HCT116 (cell line): ENCODE results near the gene PDE1C. TPM values are rescaled to one million over a fixed set of nuclear protein-coding genes. Genes with fewer than 3 reads are reported as not detected.

Experiments used
- ATAC-seq: fragments of 200-7000 bp; cut with Tn5 transposase; 2 replicates; pipeline ENCODE4 v1.9.1; 2020; ENCODE audit warnings: mild to moderate bottlenecking, moderate library complexity
- BruUV-seq: library from RNA; stranded (reverse); fragments of 400-500 nt; replicated peaks from 2 replicates; lab custom pipeline; 2021; lab: Mats Ljungman, UMichigan
- CTCF ChIA-PET: fragments of 300-600 bp; sonication (Branson Sonifier 250); formaldehyde crosslinking; loops from one replicate; lab custom pipeline; 2021; ENCODE audit warnings: antibody characterized with exemption; lab: Charles Lee
- POLR2A ChIA-PET: fragments of 300-600, 350-600 bp; sonication (Branson Sonifier 250); formaldehyde crosslinking; loops from one replicate; lab custom pipeline; 2021; ENCODE audit warnings: antibody characterized with exemption; lab: Charles Lee
- RAD21 ChIA-PET, 2 experiments: fragments of 300-600 bp; sonication (Branson Sonifier 250); formaldehyde crosslinking; loops; one replicate each; lab custom pipeline; 2023; ENCODE audit warnings: low total read pairs in 2 of 2; ENCODE audit not compliant: uncharacterized antibody in 2 of 2, unreplicated experiment in 2 of 2, low non-redundant PET in 1 of 2; lab: Charles Lee
- DNase-seq: peaks from one replicate; pipeline ENCODE4 v3.0.0-alpha.2; 2010; ENCODE audit warnings: low read depth, low spot score
- H2AFZ ChIP-seq: fragments of 200-600 bp; shearing (Covaris generic), sonication (generic); 2 replicates; pipeline ENCODE4 v1.6.1; 2017; ENCODE audit warnings: low read depth, mixed run types, mixed read lengths, antibody characterized with exemption, low read length; ENCODE audit not compliant: poor library complexity, severe bottlenecking
- H3K27ac ChIP-seq: 2 replicates; pipeline ENCODE4 v1.5.1; 2012; ENCODE audit warnings: low read depth, low read length
- H3K27me3 ChIP-seq: fragments of 200-600 bp; sonication (generic); 2 replicates; pipeline ENCODE4 v1.6.1; 2016; ENCODE audit warnings: mixed run types, low read length, mixed read lengths; ENCODE audit not compliant: insufficient read depth
- H3K36me3 ChIP-seq, 2 experiments: fragments of 200-500 bp in 1 of 2; fragments of 200-600 bp in 1 of 2; sonication (Bioruptor generic) in 1 of 2; sonication (generic) in 1 of 2; 2 replicates each; pipeline versions ENCODE4 v1.5.1 to v1.6.1; 2014 to 2016; ENCODE audit warnings: low read length in 2 of 2, inconsistent platforms in 1 of 2, mixed read lengths in 1 of 2, mixed run types in 1 of 2; ENCODE audit not compliant: insufficient read depth in 2 of 2, control insufficient read depth in 1 of 2
- H3K4me1 ChIP-seq, 2 experiments: fragments of 200-600 bp in 1 of 2; sonication (generic) in 1 of 2; 2 replicates each; pipeline versions ENCODE4 v1.5.1 to v1.6.1; 2012 to 2017; ENCODE audit warnings: low read length in 2 of 2, inconsistent platforms in 1 of 2, mild to moderate bottlenecking in 1 of 2, mixed read lengths in 1 of 2, mixed run types in 1 of 2, moderate library complexity in 1 of 2; ENCODE audit not compliant: insufficient read depth in 2 of 2, control insufficient read depth in 1 of 2
- H3K4me2 ChIP-seq: fragments of 200-600 bp; sonication (generic); 2 replicates; pipeline ENCODE4 v1.6.1; 2017; ENCODE audit warnings: mixed run types, low read length, mixed read lengths
- H3K4me3 ChIP-seq, 2 experiments: fragments of 200-600 bp in 1 of 2; sonication (generic) in 1 of 2; replicated peaks in 1 of 2; 2 replicates each; pipeline ENCODE4 v1.5.1; 2011 to 2016; ENCODE audit warnings: low read length in 2 of 2, control low read depth in 1 of 2, low read depth in 1 of 2, mild to moderate bottlenecking in 1 of 2, mixed read lengths in 1 of 2, mixed run types in 1 of 2
- H3K79me2 ChIP-seq: fragments of 200-600 bp; sonication (generic); 2 replicates; pipeline ENCODE4 v1.6.1; 2017; ENCODE audit warnings: mild to moderate bottlenecking, mixed run types, low read length, moderate library complexity, mixed read lengths; ENCODE audit not compliant: insufficient read depth
- H3K9ac ChIP-seq: fragments of 200-600 bp; sonication (generic); 2 replicates; pipeline ENCODE4 v1.6.1; 2016; ENCODE audit warnings: low read length, mixed read lengths
- H3K9me2 ChIP-seq: fragments of 200-600 bp; sonication (generic), shearing (Covaris generic); 2 replicates; pipeline ENCODE4 v1.6.1; 2017; ENCODE audit warnings: mixed run types, mild to moderate bottlenecking, moderate library complexity; ENCODE audit not compliant: insufficient read depth
- H3K9me3 ChIP-seq, 2 experiments: fragments of 200-500 bp in 1 of 2; fragments of 200-600 bp in 1 of 2; sonication (Bioruptor generic) in 1 of 2; sonication (generic) in 1 of 2; 2 replicates each; pipeline ENCODE4 v1.6.1; 2014 to 2017; ENCODE audit warnings: low read length in 2 of 2, mixed read lengths in 2 of 2, inconsistent platforms in 1 of 2, low read depth in 1 of 2, mild to moderate bottlenecking in 1 of 2, mixed run types in 1 of 2, moderate library complexity in 1 of 2; ENCODE audit not compliant: control insufficient read depth in 1 of 2, insufficient read depth in 1 of 2
- H4K20me1 ChIP-seq: fragments of 200-600 bp; sonication (generic), shearing (Covaris generic); 2 replicates; pipeline ENCODE4 v1.6.1; 2017; ENCODE audit warnings: mixed run types, mild to moderate bottlenecking, moderate library complexity; ENCODE audit not compliant: insufficient read depth
- CBX3 ChIP-seq: IDR thresholded peaks from 2 replicates; pipeline ENCODE4 v1.6.1; 2012; ENCODE audit warnings: low read depth
- CEBPB ChIP-seq: IDR thresholded peaks from 2 replicates; pipeline ENCODE4 v1.6.1; 2012; ENCODE audit warnings: low read depth
- EGR1 ChIP-seq: IDR thresholded peaks from 2 replicates; pipeline ENCODE4 v1.6.1; 2012; ENCODE audit warnings: low read depth
- ELF1 ChIP-seq: IDR thresholded peaks from 2 replicates; pipeline ENCODE4 v1.6.1; 2012; ENCODE audit warnings: low read depth, borderline replicate concordance
- EZH2phosphoT487 ChIP-seq: fragments of 200-600 bp; IDR thresholded peaks from 2 replicates; pipeline ENCODE4 v1.6.1; 2018; ENCODE audit warnings: antibody characterized with exemption, borderline replicate concordance
- FOSL1 ChIP-seq: IDR thresholded peaks from 2 replicates; pipeline ENCODE4 v1.6.1; 2012; ENCODE audit warnings: low read depth
- POLR2A ChIP-seq: IDR thresholded peaks from 2 replicates; pipeline ENCODE4 v1.7.0; 2011; ENCODE audit warnings: borderline replicate concordance; ENCODE audit not compliant: insufficient read depth, insufficient read length; ENCODE audit errors: extremely low read depth
- SIN3A ChIP-seq: IDR thresholded peaks from 2 replicates; pipeline ENCODE4 v1.6.1; 2012; ENCODE audit warnings: low read depth
- SP1 ChIP-seq: IDR thresholded peaks from 2 replicates; pipeline ENCODE4 v1.6.1; 2012; ENCODE audit warnings: low read depth
- SRF ChIP-seq: IDR thresholded peaks from 2 replicates; pipeline ENCODE4 v1.6.1; 2012; ENCODE audit warnings: low read depth
- YY1 ChIP-seq: IDR thresholded peaks from 2 replicates; pipeline ENCODE4 v1.6.1; 2011; ENCODE audit warnings: low read length, low read depth, moderate library complexity, mild to moderate bottlenecking; ENCODE audit not compliant: insufficient replicate concordance; ENCODE audit errors: extremely low read depth
- ZFX ChIP-seq: fragments of 450-650 bp; IDR thresholded peaks from 2 replicates; pipeline ENCODE4 v1.6.1; 2017
- ZNF274 ChIP-seq: fragments of 200-500 bp; sonication (Bioruptor generic); IDR thresholded peaks from 2 replicates; pipeline ENCODE4 v1.6.1; 2014; ENCODE audit warnings: mild to moderate bottlenecking, low read depth, low read length, inconsistent platforms
- intact Hi-C: fragments of 100-400 bp; cut with micrococcal nuclease; formaldehyde crosslinking; loops from 2 replicates; pipeline ENCODE4 v1.10.0; 2022
- total RNA-seq: library from RNA; stranded (reverse); gene quantifications from one replicate; pipeline ENCODE4 v1.2.1, GENCODE V29; 2021; ENCODE audit not compliant: unreplicated experiment
- TF ChIP-seq, protein P1 (sequence below): IDR thresholded peaks from 2 replicates; pipeline ENCODE4 v1.6.1; 2012
- TF ChIP-seq, protein P2 (sequence below): IDR thresholded peaks from 2 replicates; pipeline ENCODE4 v1.6.1; 2011; ENCODE audit warnings: mild to moderate bottlenecking, low read length, moderate library complexity; ENCODE audit not compliant: insufficient replicate concordance; ENCODE audit errors: extremely low read depth
- TF ChIP-seq, protein P3 (sequence below), 3 experiments: fragments of 200-600 bp in 1 of 3; sonication (generic) in 1 of 3; IDR thresholded peaks in 2 of 3; conservative IDR thresholded peaks in 1 of 3; 2 replicates each; pipeline ENCODE4 v1.5.1; 2012 to 2017; ENCODE audit warnings: low read depth in 2 of 3, low read length in 2 of 3, antibody characterized with exemption in 1 of 3, borderline replicate concordance in 1 of 3, control low read depth in 1 of 3, mild to moderate bottlenecking in 1 of 3, mixed read lengths in 1 of 3, mixed run types in 1 of 3, moderate library complexity in 1 of 3; ENCODE audit not compliant: insufficient read depth in 1 of 3
- TF ChIP-seq, protein P4 (sequence below): IDR thresholded peaks from 2 replicates; pipeline ENCODE4 v1.6.1; 2012

The PDE1C gene
- total RNA-seq, 1 experiment from 2014 or later, result 0.17 TPM

DNA sequence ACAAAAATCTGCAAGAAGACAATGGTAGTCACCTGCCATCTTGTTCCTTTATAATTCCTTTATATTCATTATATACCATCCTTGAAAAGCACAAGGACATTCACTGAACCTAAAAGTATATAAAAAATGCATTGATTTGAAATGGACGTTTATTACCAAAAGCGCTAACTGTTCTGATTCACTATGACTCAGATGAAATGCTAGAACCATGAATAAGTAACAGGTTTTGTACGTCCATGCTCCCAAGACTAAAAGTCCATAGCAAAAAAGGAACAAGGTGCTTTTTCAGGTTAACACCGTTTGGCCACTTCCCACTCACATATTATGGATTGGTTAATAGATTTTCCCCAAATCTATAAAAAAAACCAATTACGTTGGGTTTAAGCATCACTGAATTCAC lies 273.8 kb downstream of the PDE1C start:
- no peaks in the 10 kb centered on the region for H3K79me2 ChIP-seq
- BruUV-seq, result no TSS peak
- RAD21 ChIA-PET, result no interaction called here
- no peaks in the 10 kb centered on the region for H3K9me2 ChIP-seq
- no peak overlapping the region for H3K4me2 ChIP-seq
- no peaks in the 10 kb centered on the region for H3K9me3 ChIP-seq
- ATAC-seq (no peak), DNase-seq (no peak)
- POLR2A ChIA-PET, result no interaction called here
- H2AFZ ChIP-seq, result no peak overlapping the region
- TF ChIP-seq, protein P1, sequence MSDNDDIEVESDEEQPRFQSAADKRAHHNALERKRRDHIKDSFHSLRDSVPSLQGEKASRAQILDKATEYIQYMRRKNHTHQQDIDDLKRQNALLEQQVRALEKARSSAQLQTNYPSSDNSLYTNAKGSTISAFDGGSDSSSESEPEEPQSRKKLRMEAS, result no peak
- TF ChIP-seq ZNF274, result no peak
- TF ChIP-seq EZH2phosphoT487, result no peak
- TF ChIP-seq ZFX, result no peak
- no peak for TF ChIP-seq ELF1
- TF ChIP-seq, protein P2, sequence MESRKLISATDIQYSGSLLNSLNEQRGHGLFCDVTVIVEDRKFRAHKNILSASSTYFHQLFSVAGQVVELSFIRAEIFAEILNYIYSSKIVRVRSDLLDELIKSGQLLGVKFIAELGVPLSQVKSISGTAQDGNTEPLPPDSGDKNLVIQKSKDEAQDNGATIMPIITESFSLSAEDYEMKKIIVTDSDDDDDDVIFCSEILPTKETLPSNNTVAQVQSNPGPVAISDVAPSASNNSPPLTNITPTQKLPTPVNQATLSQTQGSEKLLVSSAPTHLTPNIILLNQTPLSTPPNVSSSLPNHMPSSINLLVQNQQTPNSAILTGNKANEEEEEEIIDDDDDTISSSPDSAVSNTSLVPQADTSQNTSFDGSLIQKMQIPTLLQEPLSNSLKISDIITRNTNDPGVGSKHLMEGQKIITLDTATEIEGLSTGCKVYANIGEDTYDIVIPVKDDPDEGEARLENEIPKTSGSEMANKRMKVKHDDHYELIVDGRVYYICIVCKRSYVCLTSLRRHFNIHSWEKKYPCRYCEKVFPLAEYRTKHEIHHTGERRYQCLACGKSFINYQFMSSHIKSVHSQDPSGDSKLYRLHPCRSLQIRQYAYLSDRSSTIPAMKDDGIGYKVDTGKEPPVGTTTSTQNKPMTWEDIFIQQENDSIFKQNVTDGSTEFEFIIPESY, result no peak
- no peak overlapping the region for H3K27ac ChIP-seq
- intact Hi-C loops, result no loop called here
- no peak overlapping the region for H3K9ac ChIP-seq
- H3K36me3 ChIP-seq, result no peaks in the 10 kb centered on the region
- CTCF ChIA-PET, result no interaction called here
- H3K4me1 ChIP-seq, result no peaks in the 10 kb centered on the region
- no peaks in the 10 kb centered on the region for H4K20me1 ChIP-seq
- H3K27me3 ChIP-seq, result peaks cover 4% of the 10 kb centered on the region; the same call in 1 of the 2 replicates
- H3K4me3 ChIP-seq, result no peak overlapping the region

DNA sequence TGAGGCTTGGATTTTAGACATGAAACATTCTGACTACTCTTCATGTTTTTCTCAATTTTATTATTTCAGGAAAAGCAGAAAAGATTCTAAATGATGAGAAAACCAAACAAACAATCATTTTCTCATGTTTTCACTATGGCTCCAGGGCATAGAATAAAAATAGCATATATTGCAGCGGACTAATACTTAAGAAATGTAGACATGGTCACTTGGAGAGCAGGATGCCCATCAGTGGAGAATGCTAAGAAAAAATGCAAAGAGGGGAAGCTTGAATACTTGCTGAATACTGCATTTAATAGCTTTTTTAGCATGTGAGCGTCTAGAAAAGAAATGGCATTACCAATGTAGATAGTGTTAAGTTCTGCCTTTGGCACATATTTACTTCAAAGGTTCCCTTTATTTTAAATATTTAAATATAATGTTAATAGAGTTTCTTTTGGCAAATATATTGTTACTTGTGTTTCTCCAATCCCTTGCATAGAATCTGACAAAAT lies 275.3 kb downstream of the PDE1C start:
- intact Hi-C loops, result no loop called here
- no peak overlapping the region for H2AFZ ChIP-seq
- no peak overlapping the region for H3K27ac ChIP-seq
- DNase-seq (no peak), ATAC-seq (no peak)
- H4K20me1 ChIP-seq, result no peaks in the 10 kb centered on the region
- CTCF ChIA-PET, result no interaction called here
- no peak overlapping the region for H3K4me3 ChIP-seq
- H3K27me3 ChIP-seq, result peaks cover 4% of the 10 kb centered on the region; the same call in 1 of the 2 replicates
- POLR2A ChIA-PET, result no interaction called here
- H3K4me2 ChIP-seq, result no peak overlapping the region
- H3K9me3 ChIP-seq, result no peaks in the 10 kb centered on the region
- H3K36me3 ChIP-seq, result no peaks in the 10 kb centered on the region
- H3K79me2 ChIP-seq, result no peaks in the 10 kb centered on the region
- RAD21 ChIA-PET, result no interaction called here
- no peaks in the 10 kb centered on the region for H3K9me2 ChIP-seq
- BruUV-seq, result no TSS peak
- H3K4me1 ChIP-seq, result no peaks in the 10 kb centered on the region
- no peak overlapping the region for H3K9ac ChIP-seq
- TF ChIP-seq, protein P1, result no peak
- no peak for TF ChIP-seq ZNF274
- no peak for TF ChIP-seq SIN3A
- TF ChIP-seq EGR1, result no peak
- no peak for TF ChIP-seq YY1
- TF ChIP-seq, protein P3, sequence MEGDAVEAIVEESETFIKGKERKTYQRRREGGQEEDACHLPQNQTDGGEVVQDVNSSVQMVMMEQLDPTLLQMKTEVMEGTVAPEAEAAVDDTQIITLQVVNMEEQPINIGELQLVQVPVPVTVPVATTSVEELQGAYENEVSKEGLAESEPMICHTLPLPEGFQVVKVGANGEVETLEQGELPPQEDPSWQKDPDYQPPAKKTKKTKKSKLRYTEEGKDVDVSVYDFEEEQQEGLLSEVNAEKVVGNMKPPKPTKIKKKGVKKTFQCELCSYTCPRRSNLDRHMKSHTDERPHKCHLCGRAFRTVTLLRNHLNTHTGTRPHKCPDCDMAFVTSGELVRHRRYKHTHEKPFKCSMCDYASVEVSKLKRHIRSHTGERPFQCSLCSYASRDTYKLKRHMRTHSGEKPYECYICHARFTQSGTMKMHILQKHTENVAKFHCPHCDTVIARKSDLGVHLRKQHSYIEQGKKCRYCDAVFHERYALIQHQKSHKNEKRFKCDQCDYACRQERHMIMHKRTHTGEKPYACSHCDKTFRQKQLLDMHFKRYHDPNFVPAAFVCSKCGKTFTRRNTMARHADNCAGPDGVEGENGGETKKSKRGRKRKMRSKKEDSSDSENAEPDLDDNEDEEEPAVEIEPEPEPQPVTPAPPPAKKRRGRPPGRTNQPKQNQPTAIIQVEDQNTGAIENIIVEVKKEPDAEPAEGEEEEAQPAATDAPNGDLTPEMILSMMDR (IDR thresholded peaks at IDR 0.05 in 2 of 3, conservative IDR thresholded peaks at IDR 0.05 in 1 of 3; ENCODE audit: borderline replicate concordance in 1 of 3, insufficient read depth in 1 of 3, low read depth in 2 of 3, low read length in 2 of 3), result no peak
- no peak for TF ChIP-seq CBX3
- no peak for TF ChIP-seq POLR2A
- TF ChIP-seq ZFX, result no peak
- TF ChIP-seq FOSL1, result no peak
- TF ChIP-seq SP1, result no peak
- TF ChIP-seq, protein P4, sequence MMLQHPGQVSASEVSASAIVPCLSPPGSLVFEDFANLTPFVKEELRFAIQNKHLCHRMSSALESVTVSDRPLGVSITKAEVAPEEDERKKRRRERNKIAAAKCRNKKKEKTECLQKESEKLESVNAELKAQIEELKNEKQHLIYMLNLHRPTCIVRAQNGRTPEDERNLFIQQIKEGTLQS, result no peak
- no peak for TF ChIP-seq CEBPB
- TF ChIP-seq SRF, result no peak
- no peak for TF ChIP-seq EZH2phosphoT487
